ENCODE measurements around the gene S100A5. TPM values are rescaled to one million over a fixed set of nuclear protein-coding genes. Genes with fewer than 3 reads are reported as not detected.

The S100A5 gene
- total and polyA plus RNA-seq, 2 of the 8 experiments (the other 6 are each of a cell fraction or from before 2014, with no cell fraction given): not detected

- TF ChIP-seq CHD7 (IDR thresholded peaks at IDR 0.05; ENCODE audit: insufficient replicate concordance, low read length): no peak
- no peak for TF ChIP-seq SP2 (IDR thresholded peaks at IDR 0.05; ENCODE audit: low read length)
- TF ChIP-seq ASH2L (IDR thresholded peaks at IDR 0.05; ENCODE audit: low read length): no peak
Measured at GRCh38 chr1:153546371-153546770, 5.6 kb upstream of the S100A5 start (continued).

All from H1 (cell line).